Measurements from ENCODE around the gene CNKSR1.

CNKSR1 gene

GRCh38 chr1:26177182-26177684 lies at the start of gene CNKSR1:
Gene CNKSR1 (plus strand): TSS chr1:26177491. CDS start chr1:26177548, 57 bp downstream.
- DNase-seq (ENCODE audit: low spot score): peak; percentile 97

GRCh38 chr1:26129778-26130177 lies 47.5 kb upstream of the CNKSR1 start:
- no peak for DNase-seq (ENCODE audit: low spot score)

- DNase-seq (ENCODE audit: low spot score): no peak
Measured at GRCh38 chr1:26130695-26131094, 46.6 kb upstream of the CNKSR1 start.

- DNase-seq (ENCODE audit: low spot score): peak; percentile 43
Measured at GRCh38 chr1:26132128-26132833, 45.0 kb upstream of the CNKSR1 start.

GRCh38 chr1:26132834-26133167 lies 44.5 kb upstream of the CNKSR1 start:
- DNase-seq (ENCODE audit: low spot score): no peak

GRCh38 chr1:26134466-26134865 lies 42.8 kb upstream of the CNKSR1 start:
- DNase-seq (ENCODE audit: low spot score): no peak

GRCh38 chr1:26138974-26139558 lies 38.2 kb upstream of the CNKSR1 start:
- no peak for DNase-seq (ENCODE audit: low spot score)

GRCh38 chr1:26142159-26142558 lies 35.1 kb upstream of the CNKSR1 start:
- no peak for DNase-seq (ENCODE audit: low spot score)

- peak; percentile 84 for DNase-seq (ENCODE audit: low spot score)
Measured at GRCh38 chr1:26145041-26145959, 32.0 kb upstream of the CNKSR1 start.

GRCh38 chr1:26145960-26146294 lies 31.4 kb upstream of the CNKSR1 start:
- no peak for DNase-seq (ENCODE audit: low spot score)

GRCh38 chr1:26148887-26149286 lies 28.4 kb upstream of the CNKSR1 start:
- DNase-seq (ENCODE audit: low spot score): no peak

GRCh38 chr1:26153966-26154532 lies 23.2 kb upstream of the CNKSR1 start:
- DNase-seq (ENCODE audit: low spot score): no peak

GRCh38 chr1:26154750-26155149 lies 22.5 kb upstream of the CNKSR1 start:
- peak; percentile 81 for DNase-seq (ENCODE audit: low spot score)

- no peak for DNase-seq (ENCODE audit: low spot score)
Measured at GRCh38 chr1:26155370-26156284, 21.7 kb upstream of the CNKSR1 start.

GRCh38 chr1:26156285-26157038 lies 20.8 kb upstream of the CNKSR1 start:
- peak; percentile 74 for DNase-seq (ENCODE audit: low spot score)

- no peak for DNase-seq (ENCODE audit: low spot score)
Measured at GRCh38 chr1:26158271-26158907, 18.9 kb upstream of the CNKSR1 start.

- no peak for DNase-seq (ENCODE audit: low spot score)
Measured at GRCh38 chr1:26158908-26159742, 18.2 kb upstream of the CNKSR1 start, which contains the start of gene FAM110D. Gene FAM110D (plus strand): TSS chr1:26159079. CDS start chr1:26161292, 2,213 bp downstream.

- no peak for DNase-seq (ENCODE audit: low spot score)
Measured at GRCh38 chr1:26159743-26160039, 17.6 kb upstream of the CNKSR1 start.

Data from iPS-NIHi11 (cell line).